Hepatocyte (in vitro differentiated cells): ENCODE results near the gene MEF2C. TPM values are rescaled to one million over a fixed set of nuclear protein-coding genes. Genes with fewer than 3 reads are reported as not detected.

ENCODE experiments used
- DNase-seq: peaks from one replicate; pipeline ENCODE4 v3.0.0-alpha.2; 2016; ENCODE audit warnings: low spot score
- H2AFZ ChIP-seq: fragments of 200-600 bp; sonication (generic); 2 replicates; pipeline ENCODE4 v1.6.0; 2016; ENCODE audit warnings: antibody characterized with exemption, mild to moderate bottlenecking
- H3K27ac ChIP-seq: fragments of 200-600 bp; sonication (generic); 2 replicates; pipeline ENCODE4 v1.5.1; 2016; ENCODE audit warnings: mild to moderate bottlenecking
- H3K27me3 ChIP-seq: fragments of 200-600 bp; sonication (generic); 2 replicates; pipeline ENCODE4 v1.6.1; 2016
- H3K36me3 ChIP-seq: fragments of 200-600 bp; sonication (generic); replicated peaks from 2 replicates; pipeline ENCODE4 v1.5.1; 2016; ENCODE audit warnings: low read depth; ENCODE audit not compliant: insufficient read depth
- H3K4me1 ChIP-seq: fragments of 200-600 bp; sonication (generic); 2 replicates; pipeline ENCODE4 v1.5.1; 2016; ENCODE audit warnings: mild to moderate bottlenecking, moderate library complexity; ENCODE audit not compliant: insufficient read depth
- H3K4me2 ChIP-seq: fragments of 200-600 bp; sonication (generic); 2 replicates; pipeline ENCODE4 v1.6.0; 2016
- H3K4me3 ChIP-seq: fragments of 200-600 bp; sonication (generic); 2 replicates; pipeline ENCODE4 v1.5.1; 2016; ENCODE audit warnings: mild to moderate bottlenecking
- H3K79me2 ChIP-seq: fragments of 200-600 bp; sonication (generic); 2 replicates; pipeline ENCODE4 v1.6.0; 2017; ENCODE audit warnings: mild to moderate bottlenecking
- H3K9me2 ChIP-seq: fragments of 200-600 bp; sonication (generic); replicated peaks from 2 replicates; pipeline ENCODE4 v1.6.0; 2017; ENCODE audit warnings: mild to moderate bottlenecking; ENCODE audit not compliant: insufficient read depth
- H3K9me3 ChIP-seq: fragments of 200-600 bp; sonication (generic); 2 replicates; pipeline ENCODE4 v1.5.1; 2016; ENCODE audit warnings: low read depth, mild to moderate bottlenecking
- H4K20me1 ChIP-seq: fragments of 200-600 bp; sonication (generic); 2 replicates; pipeline ENCODE4 v1.6.0; 2016; ENCODE audit warnings: mild to moderate bottlenecking; ENCODE audit not compliant: insufficient read depth, poor library complexity, severe bottlenecking
- CTCF ChIP-seq: fragments of 200-600 bp; sonication (generic); IDR thresholded peaks from 2 replicates; pipeline ENCODE4 v1.5.1; 2016; ENCODE audit warnings: antibody characterized with exemption, mild to moderate bottlenecking; ENCODE audit not compliant: poor library complexity
- EZH2 ChIP-seq: fragments of 200-600 bp; sonication (generic); IDR thresholded peaks from 2 replicates; pipeline ENCODE4 v1.6.1; 2016; ENCODE audit warnings: antibody characterized with exemption, mild to moderate bottlenecking, borderline replicate concordance
- EZH2phosphoT487 ChIP-seq: fragments of 200-600 bp; sonication (generic); IDR thresholded peaks from one replicate; pipeline ENCODE4 v1.6.1; 2018; ENCODE audit warnings: antibody characterized with exemption, mild to moderate bottlenecking, low read depth, moderate library complexity; ENCODE audit not compliant: unreplicated experiment, severe bottlenecking
- WGBS: methylation state at CpG from one replicate; pipeline ENCODE4 v1.1.6; 2016; ENCODE audit warnings: low lambda C conversion rate; ENCODE audit errors: missing lambda C conversion rate; 5-methylcytosine and 5-hydroxymethylcytosine counted together
- polyA plus RNA-seq: library from polyadenylated mRNA; unstranded; fragments of >200 nt; fragmentation: Nextera tagmentation; extraction: Ambion mirVana; gene quantifications from 2 replicates; pipeline ENCODE4 v1.2.1, GENCODE V29; 2016
- total RNA-seq: library from RNA; depleted of rRNA; stranded (reverse); fragments of >200 nt; gene quantifications from 2 replicates; pipeline ENCODE4 v1.2.3, GENCODE V29; 2014

The MEF2C gene
- total and polyA plus RNA-seq, 2 experiments from 2014 or later, result 5.9 to 14.6 TPM

- Histone ChIP-seq H3K36me3 (no peaks in the 10 kb centered on the region), H3K4me2 (no peak overlapping the region), H3K9me2 (no peaks in the 10 kb centered on the region), H3K79me2 (no peaks in the 10 kb centered on the region), H3K4me3 (no peak overlapping the region), H3K9me3 (no peaks in the 10 kb centered on the region), H3K27me3 (no peaks in the 10 kb centered on the region), H3K27ac (no peak overlapping the region), H4K20me1 (no peaks in the 10 kb centered on the region), H2AFZ (no peak overlapping the region), H3K4me1 (no peaks in the 10 kb centered on the region)
- 91% methylated on average over 7 of the region's 7 CpGs for WGBS
- DNase-seq, result no peak
- TF ChIP-seq EZH2phosphoT487, result no peak
- no peak for TF ChIP-seq EZH2
- no peak for TF ChIP-seq CTCF
Measured at GRCh38 chr5:88734983-88735382, 148.0 kb downstream of the MEF2C start.

GRCh38 chr5:88734191-88734640 is 148.8 kb downstream of the MEF2C start:
- Histone ChIP-seq H3K4me2 (no peak overlapping the region), H3K79me2 (no peaks in the 10 kb centered on the region), H3K4me1 (no peaks in the 10 kb centered on the region), H3K36me3 (no peaks in the 10 kb centered on the region), H3K4me3 (no peak overlapping the region), H3K9me2 (no peaks in the 10 kb centered on the region), H3K27ac (no peak overlapping the region), H2AFZ (no peak overlapping the region), H4K20me1 (no peaks in the 10 kb centered on the region), H3K9me3 (no peaks in the 10 kb centered on the region), H3K27me3 (no peaks in the 10 kb centered on the region)
- DNase-seq, result no peak
- WGBS, result 97% methylated on average over 6 of the region's 6 CpGs
- no peak for TF ChIP-seq EZH2
- no peak for TF ChIP-seq EZH2phosphoT487
- no peak for TF ChIP-seq CTCF

GRCh38 chr5:88732862-88733261 is 150.1 kb downstream of the MEF2C start:
- Histone ChIP-seq H4K20me1 (no peaks in the 10 kb centered on the region), H3K4me1 (no peaks in the 10 kb centered on the region), H3K9me2 (no peaks in the 10 kb centered on the region), H3K9me3 (no peaks in the 10 kb centered on the region), H3K4me2 (no peak overlapping the region), H3K27ac (no peak overlapping the region), H3K79me2 (no peaks in the 10 kb centered on the region), H2AFZ (no peak overlapping the region), H3K27me3 (no peaks in the 10 kb centered on the region), H3K36me3 (no peaks in the 10 kb centered on the region), H3K4me3 (no peak overlapping the region)
- 93% methylated on average over 2 of the region's 2 CpGs for WGBS
- TF ChIP-seq EZH2phosphoT487 (no peak), CTCF (no peak), EZH2 (no peak)
- DNase-seq, result no peak

- H3K4me2 ChIP-seq, result no peak overlapping the region
Measured at GRCh38 chr5:88732181-88732633, 150.8 kb downstream of the MEF2C start.

More at GRCh38 chr5:88732181-88732633, 150.8 kb downstream of the MEF2C start:
- Histone ChIP-seq H2AFZ (no peak overlapping the region), H3K9me3 (no peaks in the 10 kb centered on the region), H3K79me2 (no peaks in the 10 kb centered on the region), H3K4me3 (no peak overlapping the region), H3K27ac (no peak overlapping the region), H3K27me3 (no peaks in the 10 kb centered on the region), H3K9me2 (no peaks in the 10 kb centered on the region), H3K36me3 (no peaks in the 10 kb centered on the region), H4K20me1 (no peaks in the 10 kb centered on the region), H3K4me1 (no peaks in the 10 kb centered on the region)
- TF ChIP-seq EZH2phosphoT487 (no peak), CTCF (no peak), EZH2 (no peak)
- WGBS, result 93% methylated on average over 5 of the region's 5 CpGs
- DNase-seq, result no peak
